ENCODE data around the gene KRTAP4-8. TPM values are rescaled to one million over a fixed set of nuclear protein-coding genes. Genes with fewer than 3 reads are reported as not detected.

The KRTAP4-8 gene
- total and polyA plus RNA-seq, 2 donors (not counting 1 experiment from before 2014, with no cell fraction given) = not detected

- no peaks in the 10 kb centered on the region for H4K20me1 ChIP-seq (ENCODE audit: control insufficient read depth, insufficient read depth, low read length, poor library complexity, severe bottlenecking)
- H3K27me3 ChIP-seq (replicated peaks in 1 of 4; ENCODE audit: control extremely low read depth in 1 of 4, control insufficient read depth in 3 of 4, insufficient read depth in 4 of 4, low read length in 3 of 4) = peaks cover 0 to 2% (median 0%) of the 10 kb centered on the region in 4 experiments
- peaks cover 3% of the 10 kb centered on the region for H3K9me3 Mint-ChIP-seq (ENCODE audit: insufficient read depth)
- no peak overlapping the region for H3K9ac ChIP-seq (ENCODE audit: low read length)
- no peak overlapping the region for H3K27ac Mint-ChIP-seq
- H3K79me2 ChIP-seq (ENCODE audit: control insufficient read depth, insufficient read depth, low read length) = no peaks in the 10 kb centered on the region
- H3K4me2 ChIP-seq (replicated peaks; ENCODE audit: low read depth, low read length, poor library complexity, severe bottlenecking) = no peak overlapping the region
- H3K27me3 Mint-ChIP-seq = peaks cover 36% of the 10 kb centered on the region
- ATAC-seq (ENCODE audit: low read depth) (no peak), DNase-seq (no peak)
- peaks cover 2% of the 10 kb centered on the region for H3K4me1 Mint-ChIP-seq
- H3K4me1 ChIP-seq (ENCODE audit: control insufficient read depth in 2 of 2, insufficient read depth in 2 of 2, low read length in 2 of 2) = no peaks in the 10 kb centered on the region
- intact Hi-C loops (cut with micrococcal nuclease) = no loop called here
- H3K27ac ChIP-seq (ENCODE audit: low read length in 2 of 2) = no peak overlapping the region
- ChIA-PET POLR2A (no interaction called here), CTCF (no interaction called here)
- H3K4me3 ChIP-seq (ENCODE audit: control extremely low read depth in 1 of 5, extremely low read depth in 1 of 5, insufficient read depth in 1 of 5, low read depth in 2 of 5, low read length in 4 of 5) = no peak overlapping the region
- H3K36me3 ChIP-seq (replicated peaks in 1 of 2; ENCODE audit: control extremely low read depth in 1 of 2, control insufficient read depth in 1 of 2, extremely low read depth in 1 of 2, insufficient read depth in 2 of 2, low read length in 1 of 2) = no peaks in the 10 kb centered on the region
- H3K9me3 ChIP-seq (ENCODE audit: control extremely low read depth in 1 of 3, control insufficient read depth in 2 of 3, insufficient read depth in 1 of 3, low read length in 2 of 3) = peaks cover 0 to 1% (median 0%) of the 10 kb centered on the region in 3 donors
- WGBS (ENCODE audit: insufficient coverage) = 100% methylated on average over 4 of the region's 7 CpGs
- no peak overlapping the region for H3K4me3 Mint-ChIP-seq
- TF ChIP-seq EZH2 (IDR thresholded peaks at IDR 0.05; ENCODE audit: borderline replicate concordance, insufficient read depth, low read depth, low read length, poor library complexity, severe bottlenecking) = no peak
- no peak for TF ChIP-seq CTCF (IDR thresholded peaks at IDR 0.05)
- H2AFZ ChIP-seq (ENCODE audit: insufficient read depth, low read depth, low read length, poor library complexity, severe bottlenecking) = no peak overlapping the region
Observed at GRCh38 chr17:41048441-41048840, 49.5 kb downstream of the KRTAP4-8 start.

Other genes with a start within 250 kb of the KRTAP4-8 start
Only the 30 nearest of the 38 such genes appear.
- not detected in 2 replicates for gene KRT39, start 131.2 kb downstream of the KRTAP4-8 start, total RNA-seq
- gene KRT39, start 131.2 kb downstream of the KRTAP4-8 start, polyA plus RNA-seq = not detected in 2 replicates
- not detected in 2 replicates for gene KRT40, start 113.8 kb downstream of the KRTAP4-8 start, total RNA-seq
- gene KRT40, start 113.8 kb downstream of the KRTAP4-8 start, polyA plus RNA-seq = not detected in 2 replicates
- gene KRTAP3-3, start 104.0 kb downstream of the KRTAP4-8 start, total RNA-seq = not detected in 2 replicates
- not detected in 2 replicates for gene KRTAP3-3, start 104.0 kb downstream of the KRTAP4-8 start, polyA plus RNA-seq
- gene KRTAP3-2, start 98.2 kb downstream of the KRTAP4-8 start, total RNA-seq = not detected in 2 replicates
- not detected in 2 replicates for gene KRTAP3-2, start 98.2 kb downstream of the KRTAP4-8 start, polyA plus RNA-seq
- gene KRTAP3-1, start 89.0 kb downstream of the KRTAP4-8 start, total RNA-seq = not detected in 2 replicates
- gene KRTAP3-1, start 89.0 kb downstream of the KRTAP4-8 start, polyA plus RNA-seq = not detected in 2 replicates
- gene KRTAP1-5, start 70.9 kb downstream of the KRTAP4-8 start, total RNA-seq = not detected in 2 replicates
- not detected in 2 replicates for gene KRTAP1-5, start 70.9 kb downstream of the KRTAP4-8 start, polyA plus RNA-seq
- gene KRTAP1-4, start 67.9 kb downstream of the KRTAP4-8 start, total RNA-seq = not detected in 2 replicates
- gene KRTAP1-4, start 67.9 kb downstream of the KRTAP4-8 start, polyA plus RNA-seq = not detected in 2 replicates
- gene KRTAP1-3, start 63.3 kb downstream of the KRTAP4-8 start, total RNA-seq = not detected in 2 replicates
- gene KRTAP1-3, start 63.3 kb downstream of the KRTAP4-8 start, polyA plus RNA-seq = not detected in 2 replicates
- not detected in 2 replicates for gene KRTAP1-1, start 56.7 kb downstream of the KRTAP4-8 start, total RNA-seq
- not detected in 2 replicates for gene KRTAP1-1, start 56.7 kb downstream of the KRTAP4-8 start, polyA plus RNA-seq
- gene KRTAP2-1, start 50.8 kb downstream of the KRTAP4-8 start, total RNA-seq = not detected in 2 replicates
- not detected in 2 replicates for gene KRTAP2-1, start 50.8 kb downstream of the KRTAP4-8 start, polyA plus RNA-seq
- gene KRTAP2-2, start 42.9 kb downstream of the KRTAP4-8 start, total RNA-seq = not detected in 2 replicates
- not detected in 2 replicates for gene KRTAP2-2, start 42.9 kb downstream of the KRTAP4-8 start, polyA plus RNA-seq
- not detected in 2 replicates for gene KRTAP2-3, start 38.0 kb downstream of the KRTAP4-8 start, total RNA-seq
- gene KRTAP2-3, start 38.0 kb downstream of the KRTAP4-8 start, polyA plus RNA-seq = not detected in 2 replicates
- not detected in 2 replicates for gene KRTAP2-4, start 32.3 kb downstream of the KRTAP4-8 start, total RNA-seq
- gene KRTAP2-4, start 32.3 kb downstream of the KRTAP4-8 start, polyA plus RNA-seq = not detected in 2 replicates
- not detected in 2 replicates for gene KRTAP4-7, start 14.0 kb downstream of the KRTAP4-8 start, total RNA-seq
- gene KRTAP4-7, start 14.0 kb downstream of the KRTAP4-8 start, polyA plus RNA-seq = not detected in 2 replicates
- gene KRTAP4-16, start 4.1 kb upstream of the KRTAP4-8 start, total RNA-seq = not detected in 2 replicates
- not detected in 2 replicates for gene KRTAP4-16, start 4.1 kb upstream of the KRTAP4-8 start, polyA plus RNA-seq
- gene KRTAP4-9, start 7.2 kb upstream of the KRTAP4-8 start, total RNA-seq = not detected in 2 replicates
- not detected in 2 replicates for gene KRTAP4-9, start 7.2 kb upstream of the KRTAP4-8 start, polyA plus RNA-seq
- gene KRTAP4-11, start 20.2 kb upstream of the KRTAP4-8 start, total RNA-seq = not detected in 2 replicates
- gene KRTAP4-11, start 20.2 kb upstream of the KRTAP4-8 start, polyA plus RNA-seq = not detected in 2 replicates
- gene KRTAP4-12, start 26.0 kb upstream of the KRTAP4-8 start, total RNA-seq = not detected in 2 replicates
- gene KRTAP4-12, start 26.0 kb upstream of the KRTAP4-8 start, polyA plus RNA-seq = 0.12 TPM in 1 of 2 replicates, not detected in the other
- gene KRTAP4-6, start 42.4 kb upstream of the KRTAP4-8 start, total RNA-seq = not detected in 2 replicates
- gene KRTAP4-6, start 42.4 kb upstream of the KRTAP4-8 start, polyA plus RNA-seq = not detected in 2 replicates
- not detected in 2 replicates for gene KRTAP4-5, start 51.7 kb upstream of the KRTAP4-8 start, total RNA-seq
- gene KRTAP4-5, start 51.7 kb upstream of the KRTAP4-8 start, polyA plus RNA-seq = not detected in 2 replicates
- not detected in 2 replicates for gene KRTAP4-4, start 62.6 kb upstream of the KRTAP4-8 start, total RNA-seq
- not detected in 2 replicates for gene KRTAP4-4, start 62.6 kb upstream of the KRTAP4-8 start, polyA plus RNA-seq
- gene KRTAP4-3, start 70.1 kb upstream of the KRTAP4-8 start, total RNA-seq = not detected in 2 replicates
- not detected in 2 replicates for gene KRTAP4-3, start 70.1 kb upstream of the KRTAP4-8 start, polyA plus RNA-seq
- gene KRTAP4-2, start 80.1 kb upstream of the KRTAP4-8 start, total RNA-seq = not detected in 2 replicates
- not detected in 2 replicates for gene KRTAP4-2, start 80.1 kb upstream of the KRTAP4-8 start, polyA plus RNA-seq
- gene KRTAP4-1, start 86.8 kb upstream of the KRTAP4-8 start, total RNA-seq = not detected in 2 replicates
- not detected in 2 replicates for gene KRTAP4-1, start 86.8 kb upstream of the KRTAP4-8 start, polyA plus RNA-seq
- gene KRTAP9-1, start 91.7 kb upstream of the KRTAP4-8 start, total RNA-seq = not detected in 2 replicates
- not detected in 2 replicates for gene KRTAP9-1, start 91.7 kb upstream of the KRTAP4-8 start, polyA plus RNA-seq
- not detected in 2 replicates for gene KRTAP9-2, start 128.5 kb upstream of the KRTAP4-8 start, total RNA-seq
- gene KRTAP9-2, start 128.5 kb upstream of the KRTAP4-8 start, polyA plus RNA-seq = not detected in 2 replicates
- gene KRTAP9-3, start 134.3 kb upstream of the KRTAP4-8 start, total RNA-seq = not detected in 2 replicates
- gene KRTAP9-3, start 134.3 kb upstream of the KRTAP4-8 start, polyA plus RNA-seq = not detected in 2 replicates
- gene KRTAP9-8, start 139.9 kb upstream of the KRTAP4-8 start, total RNA-seq = not detected in 2 replicates
- not detected in 2 replicates for gene KRTAP9-8, start 139.9 kb upstream of the KRTAP4-8 start, polyA plus RNA-seq
- not detected in 2 replicates for gene KRTAP9-4, start 151.5 kb upstream of the KRTAP4-8 start, total RNA-seq
- gene KRTAP9-4, start 151.5 kb upstream of the KRTAP4-8 start, polyA plus RNA-seq = not detected in 2 replicates
- not detected in 2 replicates for gene KRTAP9-9, start 157.2 kb upstream of the KRTAP4-8 start, total RNA-seq
- not detected in 2 replicates for gene KRTAP9-9, start 157.2 kb upstream of the KRTAP4-8 start, polyA plus RNA-seq